Measurements from ENCODE around the gene DAP3.

DNA sequence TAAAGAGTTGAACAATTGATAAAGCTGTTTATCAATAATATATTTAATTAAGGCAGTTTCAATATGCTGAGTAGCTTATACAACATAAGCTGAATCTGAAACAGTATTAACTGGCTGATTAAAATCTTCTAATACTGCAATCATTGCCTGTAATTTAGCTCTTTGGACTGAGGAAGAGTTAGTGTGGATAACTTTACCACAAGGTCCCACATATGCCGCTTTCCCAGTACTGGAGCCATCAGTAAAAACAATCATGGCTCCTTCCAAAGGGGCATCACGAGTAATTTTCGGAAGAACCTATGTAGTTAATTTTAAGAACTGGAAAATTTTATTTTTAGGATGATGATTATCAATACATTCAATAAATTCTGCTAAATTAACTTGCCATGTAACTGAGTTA lies 6.7 kb downstream of the DAP3 start:
- no peak for TF ChIP-seq EZH2 (IDR thresholded peaks at IDR 0.05; ENCODE audit: insufficient read depth, poor library complexity, severe bottlenecking)
- TF ChIP-seq EZH2phosphoT487 (IDR thresholded peaks at IDR 0.05; ENCODE audit: insufficient read depth, low read depth) = no peak

Measured in GM23248 (cell line).